HuH-7.5 (cell line): ENCODE measurements around the gene SLC28A3.
A peak's percentile ranks its signal among the peaks of the same experiment; 100 is the strongest.

ENCODE experiments used
- DNase-seq: peaks from one replicate; pipeline ENCODE4 v3.0.0; 2011; ENCODE audit warnings: low spot score

The SLC28A3 gene

DNA sequence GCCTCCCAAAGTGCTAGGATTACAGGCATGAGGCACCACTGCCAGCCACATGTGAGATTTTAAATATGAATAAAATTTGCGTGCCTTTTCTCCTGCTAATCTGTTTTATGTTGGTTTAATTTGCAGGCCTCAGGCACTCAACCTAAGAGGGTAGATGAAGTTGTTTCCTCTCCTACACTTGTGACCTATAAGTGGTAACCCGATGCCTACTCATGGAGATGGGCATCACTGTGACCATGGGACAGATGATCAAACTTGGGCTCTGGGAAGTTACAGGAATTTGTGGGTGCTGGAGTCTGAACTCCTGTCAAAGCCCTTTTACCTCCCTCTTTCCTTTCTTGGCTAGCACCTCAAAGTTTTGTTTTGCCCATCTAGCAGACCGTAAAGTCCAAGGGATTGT is 1.1 kb downstream of the SLC28A3 start:
- DNase-seq, result no peak

DNA sequence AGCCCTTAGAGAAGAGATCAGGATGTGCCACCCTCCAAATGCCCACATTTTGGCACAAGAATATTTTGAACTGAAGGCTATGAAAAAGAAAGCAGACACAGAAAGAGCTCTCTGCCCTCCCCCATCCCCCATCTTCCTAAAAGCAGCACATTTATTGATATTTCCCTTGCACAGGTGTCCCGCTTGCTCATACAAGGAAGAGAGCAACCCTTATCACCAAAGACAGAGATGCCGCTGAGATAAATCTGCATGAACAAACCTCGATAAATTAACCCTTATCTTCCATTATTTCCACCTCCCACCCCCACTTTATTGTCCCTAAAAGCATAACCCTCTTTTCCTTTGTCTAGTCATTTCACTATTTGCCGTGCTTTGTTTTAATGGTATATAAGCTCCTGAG is 1.8 kb downstream of the SLC28A3 start:
- DNase-seq, result no peak

DNA sequence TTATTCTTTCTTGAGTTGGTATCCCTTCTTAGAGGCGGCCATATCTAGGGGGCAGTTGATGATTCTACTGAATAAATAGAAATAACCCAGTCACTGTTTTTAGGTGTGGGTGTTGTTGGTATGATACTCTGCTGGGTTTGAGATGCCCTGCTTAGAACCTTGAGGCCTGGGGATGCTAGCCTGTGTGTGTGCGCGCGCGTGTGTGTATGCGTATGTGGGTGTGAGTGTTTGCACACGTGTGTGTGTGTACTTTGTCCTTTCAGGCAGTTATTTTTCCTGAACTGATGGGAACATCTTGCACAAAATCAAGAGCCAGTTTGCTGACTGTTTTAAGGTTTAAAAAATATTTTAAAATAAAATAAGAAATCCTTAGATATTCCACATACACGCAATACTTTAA is 3.3 kb downstream of the SLC28A3 start:
- DNase-seq, result no peak

DNA sequence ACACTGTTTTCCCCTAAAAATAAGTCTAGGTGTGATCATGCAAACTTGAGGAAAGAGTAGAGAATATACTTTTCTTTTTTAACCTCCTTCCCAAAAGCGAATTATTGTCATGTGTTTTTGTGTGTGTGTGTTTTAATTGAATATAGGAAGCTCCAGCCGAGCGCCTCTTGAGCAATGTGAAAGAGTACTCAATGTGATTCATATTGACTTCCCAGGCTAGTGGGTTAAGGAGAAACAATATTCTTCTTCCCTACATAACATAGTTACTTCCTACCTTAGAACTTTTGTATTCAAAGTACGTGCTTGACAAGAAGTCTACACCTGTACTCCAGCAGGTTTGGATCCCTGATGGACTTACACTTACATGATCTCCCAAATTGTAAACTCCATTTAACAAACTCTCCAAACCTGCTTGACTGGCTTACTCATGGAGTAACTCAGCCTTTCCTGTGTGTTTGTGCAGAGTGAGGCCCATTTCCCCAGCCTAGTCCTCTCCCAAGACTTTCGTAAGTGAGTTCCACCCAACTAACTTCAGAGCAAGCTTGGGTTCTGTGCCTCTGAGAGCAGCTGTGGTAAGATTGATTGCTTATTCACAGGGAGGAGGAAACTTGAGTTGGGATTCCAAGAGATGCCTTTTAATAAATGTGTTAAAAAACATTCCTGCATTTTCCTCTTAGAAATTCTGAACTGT is 9.3 kb downstream of the SLC28A3 start:
- DNase-seq, result no peak

DNA sequence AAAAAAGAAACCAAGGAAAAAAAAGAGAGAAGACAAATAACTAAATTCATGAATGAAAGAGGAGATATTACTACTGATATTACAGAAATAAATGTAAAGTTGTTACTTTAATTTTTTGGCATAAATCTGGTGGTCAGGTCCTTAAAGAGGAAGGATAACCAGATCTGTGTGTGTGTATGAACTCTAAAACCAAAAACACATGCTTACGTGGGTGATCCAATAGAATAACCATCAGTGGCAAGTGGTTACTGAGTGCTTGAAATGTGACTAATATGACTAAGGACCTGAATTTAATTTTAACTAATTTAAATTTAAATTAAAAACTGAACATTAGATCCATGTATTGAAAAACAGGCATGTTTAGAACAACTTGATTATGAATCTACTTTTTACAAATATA is 10.3 kb downstream of the SLC28A3 start:
- no peak for DNase-seq

DNA sequence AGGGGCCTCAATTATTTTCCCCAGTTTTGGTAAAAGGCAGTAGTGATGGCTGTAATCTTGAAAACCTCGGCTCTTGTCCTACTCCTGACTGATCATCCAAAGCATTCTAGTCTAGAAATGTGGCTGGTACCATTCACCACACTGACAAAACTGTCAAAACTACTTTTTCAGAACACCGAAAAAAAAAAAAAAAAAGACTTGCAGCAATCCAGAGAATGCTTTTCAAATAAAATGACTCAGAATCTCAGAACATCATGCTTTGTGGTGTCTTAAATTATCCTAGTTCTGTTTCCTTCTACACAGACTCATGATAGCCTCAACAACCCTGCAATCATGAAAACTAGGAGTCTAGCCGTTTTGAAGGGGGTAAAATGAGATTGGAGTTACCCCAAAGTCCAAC is 13.4 kb downstream of the SLC28A3 start:
- DNase-seq, result no peak

DNA sequence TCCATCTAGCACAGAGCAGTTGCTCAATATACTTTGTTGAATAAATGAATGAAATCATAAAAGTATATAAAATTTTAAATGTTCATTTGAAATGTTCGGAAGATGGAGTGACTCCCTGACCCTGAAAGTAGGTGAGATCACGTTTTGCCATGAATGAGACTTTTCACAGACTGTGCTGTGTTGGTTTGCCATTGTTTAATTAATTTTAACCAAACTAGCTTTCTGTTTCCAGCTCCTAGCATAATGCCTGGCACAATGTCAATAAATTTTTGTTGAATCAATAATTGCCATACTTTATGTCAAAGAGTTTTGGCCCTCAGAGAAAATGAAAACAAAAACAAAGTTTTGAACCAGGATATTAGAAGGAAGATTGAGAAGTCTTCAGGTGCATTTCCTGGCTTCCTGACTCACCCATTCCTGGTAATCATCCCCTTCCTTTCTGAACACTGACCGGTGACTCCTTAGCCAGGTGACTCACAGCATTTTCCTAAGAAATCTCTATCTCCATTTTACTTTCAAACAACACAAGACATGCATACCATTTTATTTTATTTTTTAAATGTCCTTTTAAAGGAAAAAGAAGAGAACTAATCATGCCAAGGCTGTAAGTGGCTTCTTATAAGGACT is 15.1 kb downstream of the SLC28A3 start:
- no peak for DNase-seq

DNA sequence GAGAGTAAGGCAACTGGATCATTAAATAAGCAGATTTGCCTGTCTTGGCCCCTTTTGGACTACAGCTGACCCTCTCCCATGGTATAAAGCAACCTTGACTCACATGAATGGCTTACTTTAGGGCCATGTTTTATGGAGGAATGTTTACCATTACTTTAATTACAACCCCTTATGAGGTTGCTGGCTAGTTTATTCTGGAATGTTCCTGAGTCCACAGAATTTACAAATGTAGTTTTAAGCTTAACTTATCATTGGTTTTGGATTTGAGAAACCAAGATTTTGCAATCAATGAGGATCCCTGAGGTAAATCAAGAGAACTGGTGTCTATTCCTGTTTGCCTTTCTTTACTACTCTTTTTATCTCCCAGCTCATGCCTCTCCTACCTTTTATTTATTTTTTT is 15.7 kb downstream of the SLC28A3 start:
- DNase-seq, result no peak

DNA sequence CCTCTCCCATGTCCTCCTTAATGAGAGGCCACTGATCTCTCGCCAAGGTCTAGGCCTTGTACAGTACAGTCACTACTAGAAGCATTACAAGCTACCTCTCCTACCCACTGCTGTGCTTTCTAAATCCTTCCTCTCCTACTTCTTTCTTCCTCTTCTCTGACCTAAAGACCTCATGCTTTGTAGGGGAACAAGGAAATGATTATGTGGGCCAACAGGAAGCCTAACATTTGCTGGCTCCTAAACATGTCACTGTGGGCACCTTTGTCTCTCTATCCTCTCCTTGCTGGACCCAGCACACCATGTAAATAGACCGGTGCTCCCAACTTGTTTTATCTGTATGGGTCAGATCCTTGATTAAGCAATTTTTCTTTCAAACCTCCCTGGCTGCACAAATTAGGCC is 16.7 kb downstream of the SLC28A3 start:
- no peak for DNase-seq

DNA sequence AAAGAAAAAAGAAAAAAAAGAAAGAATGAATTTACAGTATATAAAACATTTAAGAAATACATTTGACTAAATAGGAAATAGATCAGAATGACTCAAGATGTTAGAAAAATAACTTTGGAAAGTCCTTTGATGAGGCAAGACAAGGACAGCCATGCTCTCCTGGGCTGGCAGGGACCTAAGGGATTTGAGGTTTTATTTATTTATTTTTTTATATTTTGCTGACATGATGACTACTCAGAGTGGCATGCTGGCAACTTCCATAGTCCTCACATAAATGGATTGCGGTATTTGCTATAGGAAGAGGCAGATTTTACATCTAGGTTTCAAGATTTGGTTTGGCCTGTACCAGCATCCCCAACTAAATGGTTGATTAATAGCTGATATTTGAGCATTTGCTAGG is 17.7 kb downstream of the SLC28A3 start:
- no peak for DNase-seq

DNA sequence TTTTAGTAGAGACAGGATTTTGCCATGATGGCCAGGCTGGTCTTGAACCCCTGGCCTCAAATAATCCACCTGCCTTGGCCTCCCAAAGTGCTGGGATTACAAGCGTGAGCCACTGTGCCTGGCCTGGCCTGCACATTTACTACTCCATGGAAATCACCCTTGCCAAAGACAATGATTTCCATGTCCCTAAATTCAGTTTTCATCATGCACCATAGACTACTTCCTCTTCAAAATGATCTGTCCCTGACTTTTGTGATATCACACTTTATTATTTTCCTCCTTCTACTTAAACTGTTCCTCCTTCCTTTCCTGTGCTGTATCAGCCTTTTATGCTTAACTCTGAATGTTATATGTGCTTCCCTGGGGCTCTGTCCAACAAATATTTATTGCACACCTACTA is 20.3 kb downstream of the SLC28A3 start:
- DNase-seq, result no peak

DNA sequence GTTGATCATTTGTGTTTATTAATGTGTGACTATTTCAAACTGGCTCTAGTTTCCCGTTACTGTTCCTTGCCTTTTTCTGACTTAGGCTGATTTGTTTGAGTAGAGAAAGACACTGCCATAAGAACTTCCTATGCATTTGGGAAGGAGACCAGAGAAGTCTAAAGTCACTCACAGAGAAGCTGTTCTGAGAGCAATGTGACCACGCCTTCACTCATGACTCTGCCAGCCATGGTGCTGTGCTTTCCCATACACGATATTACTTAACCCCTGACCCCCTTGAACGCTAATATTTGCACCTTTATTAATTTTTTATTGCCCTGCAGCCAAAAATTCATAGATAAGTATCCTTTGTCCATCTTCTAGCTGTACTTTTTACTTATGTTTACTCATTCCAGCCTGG is 20.9 kb downstream of the SLC28A3 start:
- no peak for DNase-seq

DNA sequence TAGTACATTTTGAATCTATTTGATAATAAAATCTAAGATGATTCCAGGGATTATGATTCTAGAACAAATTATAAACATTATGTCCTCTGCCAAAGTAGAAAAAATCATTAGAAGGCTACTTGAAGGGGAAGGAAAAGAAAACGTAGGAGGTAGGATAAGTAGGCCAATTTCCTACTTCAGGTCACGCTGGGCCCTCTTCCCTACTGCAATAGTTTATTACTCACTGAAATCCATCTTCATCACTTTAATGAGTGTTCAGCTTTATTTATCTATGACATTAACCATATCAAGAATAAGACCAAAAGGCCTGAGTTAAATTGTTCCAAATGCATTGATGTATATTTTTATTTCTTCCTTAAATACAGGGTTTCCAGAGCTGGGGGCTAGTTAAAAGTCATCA is 21.6 kb downstream of the SLC28A3 start:
- no peak for DNase-seq

DNA sequence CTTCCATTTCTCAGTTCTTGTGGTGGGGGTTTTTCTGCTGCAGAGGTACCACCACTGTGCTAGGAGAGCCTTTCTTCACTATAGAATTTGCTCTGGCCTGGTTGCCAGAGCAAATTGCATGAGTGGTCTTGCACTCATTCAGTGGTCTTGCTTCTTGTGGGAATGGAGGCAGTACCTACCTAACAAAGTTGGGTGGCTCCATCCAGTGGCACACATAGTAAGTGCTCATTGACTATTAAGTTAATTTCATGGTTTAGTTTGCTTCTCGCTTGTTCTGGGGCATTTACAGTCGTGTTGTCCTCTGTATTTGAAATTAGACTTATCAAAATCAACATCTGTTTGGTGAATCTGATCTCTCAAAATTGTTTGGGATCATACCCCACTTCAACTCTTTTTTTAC is 23.0 kb downstream of the SLC28A3 start:
- DNase-seq, result no peak

DNA sequence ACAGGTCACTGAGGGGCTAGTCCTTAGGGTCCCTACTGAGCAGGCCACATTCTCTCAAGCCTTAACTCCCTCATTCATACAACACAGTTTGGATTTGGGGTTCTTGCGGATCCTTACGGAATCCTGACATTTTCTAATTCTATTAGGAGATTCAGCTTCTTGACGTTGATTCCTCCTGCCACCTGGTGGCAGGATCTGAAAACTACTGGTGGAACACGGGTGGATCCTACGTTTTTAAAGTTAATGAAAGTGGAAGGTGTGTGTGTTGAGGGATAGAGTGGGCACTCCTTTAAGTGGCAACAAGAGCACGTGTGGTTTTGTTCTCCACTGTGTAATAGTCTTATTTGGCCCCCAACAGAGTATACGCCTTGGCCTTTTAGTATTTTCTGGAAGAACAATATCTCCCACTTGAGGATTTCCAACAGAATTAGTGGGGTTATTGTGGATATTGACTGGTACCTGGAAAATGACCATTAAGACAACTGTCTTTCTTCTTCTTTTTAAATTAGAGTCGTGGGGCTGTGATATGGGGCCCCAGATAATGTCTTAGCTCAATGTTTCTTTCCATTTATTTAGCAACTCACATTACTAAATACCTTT is 25.2 kb downstream of the SLC28A3 start:
- DNase-seq, result peak; percentile 27

DNA sequence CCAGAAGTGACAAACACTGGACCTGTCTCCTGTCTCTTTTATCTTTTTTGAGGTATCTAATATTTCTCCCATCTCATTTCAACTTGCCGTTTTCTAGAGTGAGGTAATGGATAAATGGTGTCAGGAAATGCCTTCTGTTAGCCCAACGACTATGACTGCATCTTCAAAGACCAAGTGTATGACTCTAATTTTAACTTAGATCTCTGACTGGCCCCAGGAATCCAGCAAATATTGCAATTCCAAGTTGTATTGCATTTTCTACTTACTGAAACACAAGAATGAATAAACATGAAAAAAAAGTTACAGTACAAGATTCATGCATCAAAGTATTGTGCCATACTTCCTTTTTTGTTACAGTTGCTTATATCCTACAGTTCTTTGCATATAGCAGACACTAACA is 26.3 kb downstream of the SLC28A3 start:
- DNase-seq, result no peak

DNA sequence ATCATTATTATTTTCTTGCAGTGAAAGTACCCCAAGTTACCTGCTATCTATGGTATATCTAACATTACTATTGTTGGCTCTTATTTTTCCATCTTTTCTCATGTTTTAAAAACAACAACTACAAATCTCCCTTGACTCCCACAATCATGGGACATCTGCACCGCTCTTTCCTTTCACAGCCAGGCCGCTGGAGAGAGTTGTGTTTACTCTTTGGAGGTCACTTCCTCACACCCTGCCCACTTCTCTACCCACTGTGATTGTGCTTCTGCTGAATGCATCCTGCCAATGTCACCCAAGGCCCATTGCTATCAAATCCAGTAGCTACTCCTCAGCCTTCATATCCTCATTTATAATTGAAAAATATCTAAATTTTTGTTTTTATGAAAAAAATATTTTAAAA is 29.7 kb downstream of the SLC28A3 start:
- DNase-seq, result no peak

DNA sequence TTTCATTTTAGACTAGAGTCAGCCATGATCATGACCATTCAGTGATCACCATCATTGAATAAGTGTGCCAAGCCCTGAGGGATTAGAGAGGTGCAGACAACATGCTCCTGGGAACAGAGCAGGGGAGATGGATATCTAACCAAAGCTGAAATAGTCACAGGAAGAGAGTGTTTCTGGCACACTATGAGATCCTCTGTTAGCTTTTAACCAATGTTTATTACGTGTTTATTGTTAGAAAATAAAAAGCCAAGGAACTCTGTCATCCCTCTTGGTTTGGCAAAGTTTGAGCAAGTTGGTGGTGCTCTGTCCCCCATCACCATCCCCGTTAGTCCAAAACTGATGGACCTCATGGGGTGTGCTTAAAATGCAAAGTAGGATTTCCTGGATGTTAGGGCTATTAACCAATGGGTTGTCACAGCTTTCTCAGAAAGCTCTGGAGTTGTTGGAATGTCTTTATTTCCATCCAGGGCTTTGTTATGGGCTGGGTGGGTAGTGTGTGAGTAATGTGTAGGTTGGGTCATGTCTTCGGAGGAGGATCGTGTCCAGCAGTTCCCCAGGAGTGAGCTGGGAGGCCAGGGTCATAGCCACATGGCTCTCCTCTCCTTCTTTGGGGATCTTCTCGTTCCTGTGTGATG is 34.9 kb downstream of the SLC28A3 start:
- no peak for DNase-seq

DNA sequence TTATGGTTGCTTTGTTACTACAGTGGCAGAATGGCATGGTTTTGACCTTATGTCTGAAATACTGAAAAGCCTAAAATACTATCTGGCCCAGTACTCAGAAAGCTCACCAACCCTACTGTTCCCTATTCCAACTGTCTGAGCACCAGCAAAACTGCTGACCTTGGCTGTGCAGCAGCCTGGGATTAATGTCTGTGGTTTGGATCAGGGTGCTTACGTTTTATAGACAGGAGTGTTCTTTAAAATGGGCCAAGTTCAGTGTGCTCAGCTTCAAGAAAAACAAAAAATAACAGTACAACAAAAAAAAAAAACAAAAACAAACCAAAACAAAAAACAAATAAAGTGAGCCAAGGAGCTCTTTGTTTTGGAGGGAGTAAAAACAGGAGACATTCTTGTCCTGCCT is 36.4 kb downstream of the SLC28A3 start:
- DNase-seq, result no peak

DNA sequence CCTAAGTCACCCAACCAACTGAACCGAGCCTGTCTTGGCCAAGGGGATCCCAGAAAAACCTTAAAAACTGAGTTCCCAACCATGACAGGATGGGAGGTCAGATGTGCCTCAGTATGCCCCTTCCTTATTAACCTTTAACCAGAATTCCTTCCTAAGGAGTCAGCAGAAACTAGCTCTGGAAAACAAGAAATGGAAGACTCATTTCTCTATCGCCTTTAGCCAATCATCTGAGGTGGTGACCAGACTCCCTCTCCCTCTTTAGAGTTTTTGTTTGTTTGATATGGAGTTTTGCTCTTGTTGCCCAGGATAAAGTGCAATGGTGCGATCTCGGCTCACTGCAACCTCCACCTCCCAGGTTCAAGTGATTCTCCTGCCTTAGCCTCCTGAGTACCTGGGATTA is 37.5 kb downstream of the SLC28A3 start:
- no peak for DNase-seq

DNA sequence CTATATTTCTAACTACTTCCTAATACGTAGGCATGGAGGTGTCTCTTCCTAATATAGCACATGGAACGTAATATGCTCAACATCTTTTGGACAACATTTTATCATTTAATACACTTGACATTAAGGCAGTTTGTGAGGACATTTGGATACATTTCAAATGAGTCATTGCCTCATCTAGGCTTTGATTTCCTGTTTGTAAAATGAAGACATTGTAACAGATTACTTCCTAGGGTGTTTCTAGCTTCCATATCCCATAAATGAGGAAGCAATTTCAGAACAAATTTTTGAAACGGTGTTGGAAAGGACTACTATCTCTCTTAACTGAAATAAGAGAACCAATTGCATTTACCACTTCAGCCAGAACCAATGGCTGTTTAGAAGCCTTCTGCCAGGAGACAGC is 38.7 kb downstream of the SLC28A3 start:
- no peak for DNase-seq

DNA sequence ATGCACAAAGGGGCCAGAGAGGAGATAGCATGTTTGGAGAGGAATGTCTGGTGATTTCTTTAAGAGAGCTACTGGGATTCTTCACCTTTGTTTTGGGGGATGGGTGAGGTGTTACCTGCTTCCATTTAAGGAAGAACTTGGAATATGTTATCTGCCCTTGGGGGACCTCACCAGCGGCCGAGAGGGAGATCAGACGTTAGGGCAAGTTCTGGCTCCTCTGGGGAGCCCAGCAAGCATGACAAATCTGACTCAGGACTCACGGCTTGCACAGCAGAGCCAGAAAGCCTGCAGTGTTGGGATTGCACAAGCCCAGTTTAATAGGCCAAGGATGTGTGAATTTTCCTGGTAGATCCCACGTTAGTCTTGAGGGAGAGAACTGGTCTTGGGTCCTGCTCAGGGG is 40.3 kb downstream of the SLC28A3 start:
- no peak for DNase-seq

DNA sequence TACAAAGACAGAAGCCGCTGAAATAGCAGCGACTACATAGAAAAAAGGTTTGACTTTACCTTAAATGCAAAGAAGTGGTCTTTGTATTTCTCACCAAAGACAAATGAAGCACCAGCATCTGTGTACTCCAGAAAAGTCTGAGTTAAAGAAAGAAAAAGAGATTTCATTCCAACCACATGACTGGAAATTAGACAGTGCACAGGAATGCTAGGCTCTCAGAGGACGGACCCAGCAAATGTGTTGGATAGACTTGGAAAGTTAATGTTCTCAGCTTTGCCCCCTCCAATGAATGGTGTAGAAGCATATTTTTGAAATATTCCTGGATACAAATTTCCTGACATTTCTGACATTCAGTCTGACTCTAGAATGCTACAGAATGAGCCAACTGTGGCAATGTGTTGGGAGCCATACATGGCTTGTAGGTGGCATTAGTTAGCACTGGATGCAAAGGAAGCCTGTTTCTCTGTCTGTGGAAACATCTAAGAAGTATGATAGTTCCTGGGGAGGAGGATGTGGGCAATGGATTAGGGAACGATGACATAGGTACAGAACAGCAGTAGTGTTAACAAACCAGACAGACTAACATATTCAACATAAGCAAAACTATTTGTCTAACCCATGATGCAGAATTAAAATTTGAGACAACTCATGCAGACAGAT is 43.3 kb downstream of the SLC28A3 start:
- DNase-seq, result no peak
